HCT116 (cell line): ENCODE results near the gene SLC19A1. TPM values are rescaled to one million over a fixed set of nuclear protein-coding genes. Genes with fewer than 3 reads are reported as not detected.

Experiments used
- ATAC-seq: fragments of 200-7000 bp; cut with Tn5 transposase; 2 replicates; pipeline ENCODE4 v1.9.1; 2020; ENCODE audit warnings: mild to moderate bottlenecking, moderate library complexity
- BruUV-seq: library from RNA; stranded (reverse); fragments of 400-500 nt; replicated peaks from 2 replicates; lab custom pipeline; 2021; lab: Mats Ljungman, UMichigan
- CTCF ChIA-PET: fragments of 300-600 bp; sonication (Branson Sonifier 250); formaldehyde crosslinking; loops from one replicate; lab custom pipeline; 2021; ENCODE audit warnings: antibody characterized with exemption; lab: Charles Lee
- POLR2A ChIA-PET: fragments of 300-600, 350-600 bp; sonication (Branson Sonifier 250); formaldehyde crosslinking; loops from one replicate; lab custom pipeline; 2021; ENCODE audit warnings: antibody characterized with exemption; lab: Charles Lee
- RAD21 ChIA-PET, 2 experiments: fragments of 300-600 bp; sonication (Branson Sonifier 250); formaldehyde crosslinking; loops; one replicate each; lab custom pipeline; 2023; ENCODE audit warnings: low total read pairs in 2 of 2; ENCODE audit not compliant: uncharacterized antibody in 2 of 2, unreplicated experiment in 2 of 2, low non-redundant PET in 1 of 2; lab: Charles Lee
- DNase-seq: peaks from one replicate; pipeline ENCODE4 v3.0.0-alpha.2; 2010; ENCODE audit warnings: low read depth, low spot score
- H2AFZ ChIP-seq: fragments of 200-600 bp; shearing (Covaris generic), sonication (generic); 2 replicates; pipeline ENCODE4 v1.6.1; 2017; ENCODE audit warnings: low read depth, mixed run types, mixed read lengths, antibody characterized with exemption, low read length; ENCODE audit not compliant: poor library complexity, severe bottlenecking
- H3K27ac ChIP-seq: 2 replicates; pipeline ENCODE4 v1.5.1; 2012; ENCODE audit warnings: low read depth, low read length
- H3K27me3 ChIP-seq: fragments of 200-600 bp; sonication (generic); 2 replicates; pipeline ENCODE4 v1.6.1; 2016; ENCODE audit warnings: mixed run types, low read length, mixed read lengths; ENCODE audit not compliant: insufficient read depth
- H3K36me3 ChIP-seq, 2 experiments: fragments of 200-500 bp in 1 of 2; fragments of 200-600 bp in 1 of 2; sonication (Bioruptor generic) in 1 of 2; sonication (generic) in 1 of 2; 2 replicates each; pipeline versions ENCODE4 v1.5.1 to v1.6.1; 2014 to 2016; ENCODE audit warnings: low read length in 2 of 2, inconsistent platforms in 1 of 2, mixed read lengths in 1 of 2, mixed run types in 1 of 2; ENCODE audit not compliant: insufficient read depth in 2 of 2, control insufficient read depth in 1 of 2
- H3K4me1 ChIP-seq, 2 experiments: fragments of 200-600 bp in 1 of 2; sonication (generic) in 1 of 2; 2 replicates each; pipeline versions ENCODE4 v1.5.1 to v1.6.1; 2012 to 2017; ENCODE audit warnings: low read length in 2 of 2, inconsistent platforms in 1 of 2, mild to moderate bottlenecking in 1 of 2, mixed read lengths in 1 of 2, mixed run types in 1 of 2, moderate library complexity in 1 of 2; ENCODE audit not compliant: insufficient read depth in 2 of 2, control insufficient read depth in 1 of 2
- H3K4me2 ChIP-seq: fragments of 200-600 bp; sonication (generic); 2 replicates; pipeline ENCODE4 v1.6.1; 2017; ENCODE audit warnings: mixed run types, low read length, mixed read lengths
- H3K4me3 ChIP-seq, 2 experiments: fragments of 200-600 bp in 1 of 2; sonication (generic) in 1 of 2; replicated peaks in 1 of 2; 2 replicates each; pipeline ENCODE4 v1.5.1; 2011 to 2016; ENCODE audit warnings: low read length in 2 of 2, control low read depth in 1 of 2, low read depth in 1 of 2, mild to moderate bottlenecking in 1 of 2, mixed read lengths in 1 of 2, mixed run types in 1 of 2
- H3K79me2 ChIP-seq: fragments of 200-600 bp; sonication (generic); 2 replicates; pipeline ENCODE4 v1.6.1; 2017; ENCODE audit warnings: mild to moderate bottlenecking, mixed run types, low read length, moderate library complexity, mixed read lengths; ENCODE audit not compliant: insufficient read depth
- H3K9ac ChIP-seq: fragments of 200-600 bp; sonication (generic); 2 replicates; pipeline ENCODE4 v1.6.1; 2016; ENCODE audit warnings: low read length, mixed read lengths
- H3K9me2 ChIP-seq: fragments of 200-600 bp; sonication (generic), shearing (Covaris generic); 2 replicates; pipeline ENCODE4 v1.6.1; 2017; ENCODE audit warnings: mixed run types, mild to moderate bottlenecking, moderate library complexity; ENCODE audit not compliant: insufficient read depth
- H3K9me3 ChIP-seq, 2 experiments: fragments of 200-500 bp in 1 of 2; fragments of 200-600 bp in 1 of 2; sonication (Bioruptor generic) in 1 of 2; sonication (generic) in 1 of 2; 2 replicates each; pipeline ENCODE4 v1.6.1; 2014 to 2017; ENCODE audit warnings: low read length in 2 of 2, mixed read lengths in 2 of 2, inconsistent platforms in 1 of 2, low read depth in 1 of 2, mild to moderate bottlenecking in 1 of 2, mixed run types in 1 of 2, moderate library complexity in 1 of 2; ENCODE audit not compliant: control insufficient read depth in 1 of 2, insufficient read depth in 1 of 2
- H4K20me1 ChIP-seq: fragments of 200-600 bp; sonication (generic), shearing (Covaris generic); 2 replicates; pipeline ENCODE4 v1.6.1; 2017; ENCODE audit warnings: mixed run types, mild to moderate bottlenecking, moderate library complexity; ENCODE audit not compliant: insufficient read depth
- ATF3 ChIP-seq: IDR thresholded peaks from 2 replicates; pipeline ENCODE4 v1.6.1; 2012
- CTCF ChIP-seq, 3 experiments: fragments of 200-600 bp in 1 of 3; sonication (generic) in 1 of 3; IDR thresholded peaks in 2 of 3; conservative IDR thresholded peaks in 1 of 3; 2 replicates each; pipeline ENCODE4 v1.5.1; 2012 to 2017; ENCODE audit warnings: low read depth in 2 of 3, low read length in 2 of 3, antibody characterized with exemption in 1 of 3, borderline replicate concordance in 1 of 3, control low read depth in 1 of 3, mild to moderate bottlenecking in 1 of 3, mixed read lengths in 1 of 3, mixed run types in 1 of 3, moderate library complexity in 1 of 3; ENCODE audit not compliant: insufficient read depth in 1 of 3
- ELF1 ChIP-seq: IDR thresholded peaks from 2 replicates; pipeline ENCODE4 v1.6.1; 2012; ENCODE audit warnings: low read depth, borderline replicate concordance
- EZH2 ChIP-seq: fragments of 200-600 bp; sonication (generic); IDR thresholded peaks from 2 replicates; pipeline ENCODE4 v1.6.1; 2017; ENCODE audit warnings: antibody characterized with exemption, mixed run types
- EZH2phosphoT487 ChIP-seq: fragments of 200-600 bp; IDR thresholded peaks from 2 replicates; pipeline ENCODE4 v1.6.1; 2018; ENCODE audit warnings: antibody characterized with exemption, borderline replicate concordance
- FOSL1 ChIP-seq: IDR thresholded peaks from 2 replicates; pipeline ENCODE4 v1.6.1; 2012; ENCODE audit warnings: low read depth
- JUND ChIP-seq: IDR thresholded peaks from 2 replicates; pipeline ENCODE4 v1.6.1; 2012
- POLR2AphosphoS5 ChIP-seq: IDR thresholded peaks from 2 replicates; pipeline ENCODE4 v1.6.1; 2011; ENCODE audit warnings: mild to moderate bottlenecking, low read depth, low read length, moderate library complexity
- SIN3A ChIP-seq: IDR thresholded peaks from 2 replicates; pipeline ENCODE4 v1.6.1; 2012; ENCODE audit warnings: low read depth
- SP1 ChIP-seq: IDR thresholded peaks from 2 replicates; pipeline ENCODE4 v1.6.1; 2012; ENCODE audit warnings: low read depth
- ZBTB33 ChIP-seq: IDR thresholded peaks from 2 replicates; pipeline ENCODE4 v1.6.1; 2011; ENCODE audit warnings: mild to moderate bottlenecking, low read length, moderate library complexity; ENCODE audit not compliant: insufficient replicate concordance; ENCODE audit errors: extremely low read depth
- ZFX ChIP-seq: fragments of 450-650 bp; IDR thresholded peaks from 2 replicates; pipeline ENCODE4 v1.6.1; 2017
- ZNF274 ChIP-seq: fragments of 200-500 bp; sonication (Bioruptor generic); IDR thresholded peaks from 2 replicates; pipeline ENCODE4 v1.6.1; 2014; ENCODE audit warnings: mild to moderate bottlenecking, low read depth, low read length, inconsistent platforms
- intact Hi-C: fragments of 100-400 bp; cut with micrococcal nuclease; formaldehyde crosslinking; loops from 2 replicates; pipeline ENCODE4 v1.10.0; 2022
- total RNA-seq: library from RNA; stranded (reverse); gene quantifications from one replicate; pipeline ENCODE4 v1.2.1, GENCODE V29; 2021; ENCODE audit not compliant: unreplicated experiment

SLC19A1 gene
- total RNA-seq, 1 experiment from 2014 or later, result 50.2 TPM

- Histone ChIP-seq H3K9me2 (no peaks in the 10 kb centered on the region), H3K4me2 (no peak overlapping the region), H2AFZ (no peak overlapping the region), H4K20me1 (no peaks in the 10 kb centered on the region), H3K27me3 (no peaks in the 10 kb centered on the region), H3K36me3 (peaks cover 16 to 48% of the 10 kb centered on the region in 2 experiments), H3K27ac (no peak overlapping the region; the same call in 1 of the 2 replicates), H3K4me3 (no peak overlapping the region), H3K79me2 (peaks cover 72% of the 10 kb centered on the region), H3K4me1 (no peaks in the 10 kb centered on the region), H3K9ac (no peak overlapping the region), H3K9me3 (no peaks in the 10 kb centered on the region)
- ChIA-PET RAD21 (no interaction called here), POLR2A (no interaction called here), CTCF (no interaction called here)
- intact Hi-C loops, result no loop called here
- TF ChIP-seq ZNF274, result no peak
- TF ChIP-seq SP1, result no peak
- no peak for TF ChIP-seq CTCF (IDR thresholded peaks at IDR 0.05 in 2 of 3, conservative IDR thresholded peaks at IDR 0.05 in 1 of 3; ENCODE audit: borderline replicate concordance in 1 of 3, insufficient read depth in 1 of 3, low read depth in 2 of 3, low read length in 2 of 3)
- no peak for TF ChIP-seq EZH2
- no peak for TF ChIP-seq FOSL1
- no peak for TF ChIP-seq ZFX
- no peak for TF ChIP-seq EZH2phosphoT487
- no peak for TF ChIP-seq SIN3A
- no peak for TF ChIP-seq JUND
- TF ChIP-seq ZBTB33, result no peak
- no peak for TF ChIP-seq ELF1
- TF ChIP-seq POLR2AphosphoS5, result no peak
- TF ChIP-seq ATF3, result no peak
- DNase-seq, result no peak
- no peak for ATAC-seq
- BruUV-seq, result no TSS peak
Observed at GRCh38 chr21:45534636-45535331, 7.5 kb downstream of the SLC19A1 start.
